OCI-LY1 (cell line): Measurements from ENCODE around the gene USP2.

ENCODE experiments used
- H2AFZ ChIP-seq: fragments of 200-600 bp; sonication (generic), shearing (Covaris generic); 2 replicates; pipeline ENCODE4 v1.6.0; 2014; ENCODE audit warnings: antibody characterized with exemption, mild to moderate bottlenecking, low read length
- H3F3A ChIP-seq: fragments of 200-600 bp; sonication (generic), shearing (Covaris generic); 2 replicates; pipeline ENCODE4 v1.6.0; 2014; ENCODE audit warnings: mild to moderate bottlenecking, antibody characterized with exemption, low read length, moderate library complexity; ENCODE audit not compliant: insufficient read depth
- H3K27ac ChIP-seq: fragments of 200-600 bp; sonication (generic); 2 replicates; pipeline ENCODE4 v1.5.1; 2014; ENCODE audit warnings: low read length, mixed run types, mild to moderate bottlenecking, low read depth; ENCODE audit not compliant: poor library complexity, severe bottlenecking
- H3K27me3 ChIP-seq: fragments of 200-600 bp; sonication (generic); 2 replicates; pipeline ENCODE4 v1.6.0; 2014; ENCODE audit warnings: antibody characterized with exemption, mild to moderate bottlenecking, low read length, moderate library complexity; ENCODE audit not compliant: insufficient read depth
- H3K36me3 ChIP-seq: fragments of 200-600 bp; sonication (generic); 2 replicates; pipeline ENCODE4 v1.6.1; 2014; ENCODE audit warnings: mild to moderate bottlenecking, antibody characterized with exemption, low read length, moderate library complexity, mixed read lengths; ENCODE audit not compliant: insufficient read depth
- H3K4me1 ChIP-seq: fragments of 200-600 bp; sonication (generic); 2 replicates; pipeline ENCODE4 v1.5.1; 2014; ENCODE audit warnings: mild to moderate bottlenecking, low read length, moderate library complexity; ENCODE audit not compliant: insufficient read depth, severe bottlenecking
- H3K4me2 ChIP-seq: fragments of 200-600 bp; sonication (generic), shearing (Covaris generic); 2 replicates; pipeline ENCODE4 v1.6.1; 2014; ENCODE audit warnings: low read length
- H3K4me3 ChIP-seq: fragments of 200-600 bp; sonication (generic); 2 replicates; pipeline ENCODE4 v1.5.1; 2014; ENCODE audit warnings: low read length, low read depth, mild to moderate bottlenecking, mixed read lengths; ENCODE audit not compliant: poor library complexity, severe bottlenecking
- H3K79me2 ChIP-seq: fragments of 200-600 bp; shearing (Covaris generic); 2 replicates; pipeline ENCODE4 v1.6.1; 2016; ENCODE audit warnings: mixed run types, low read length, mixed read lengths; ENCODE audit not compliant: insufficient read depth
- H3K9ac ChIP-seq: fragments of 200-600 bp; sonication (generic), shearing (Covaris generic); 2 replicates; pipeline ENCODE4 v1.6.1; 2014; ENCODE audit warnings: mild to moderate bottlenecking, low read length, mixed read lengths
- H3K9me2 ChIP-seq: fragments of 200-600 bp; sonication (generic), shearing (Covaris generic); 2 replicates; pipeline ENCODE4 v1.6.1; 2014; ENCODE audit warnings: low read depth, mild to moderate bottlenecking, low read length, mixed read lengths
- H3K9me3 ChIP-seq: fragments of 200-600 bp; shearing (Covaris generic); 2 replicates; pipeline ENCODE4 v1.6.1; 2014; ENCODE audit warnings: low read length, mixed read lengths
- H4K20me1 ChIP-seq: fragments of 200-600 bp; sonication (generic), shearing (Covaris generic); 2 replicates; pipeline ENCODE4 v1.6.0; 2016; ENCODE audit warnings: mild to moderate bottlenecking, low read length; ENCODE audit not compliant: insufficient read depth
- EZH2 ChIP-seq: fragments of 200-600 bp; sonication (generic), shearing (Covaris generic); IDR thresholded peaks from 2 replicates; pipeline ENCODE4 v1.8.0; 2017; ENCODE audit warnings: borderline replicate concordance, mixed run types, mild to moderate bottlenecking, antibody characterized with exemption, low read length, moderate library complexity, mixed read lengths
- TF ChIP-seq, protein P1 (sequence below): fragments of 200-600 bp; sonication (generic), shearing (Covaris generic); IDR thresholded peaks from 2 replicates; pipeline ENCODE4 v1.5.1; 2017; ENCODE audit warnings: mild to moderate bottlenecking, antibody characterized with exemption, low read length, moderate library complexity, mixed read lengths

The USP2 gene

DNA sequence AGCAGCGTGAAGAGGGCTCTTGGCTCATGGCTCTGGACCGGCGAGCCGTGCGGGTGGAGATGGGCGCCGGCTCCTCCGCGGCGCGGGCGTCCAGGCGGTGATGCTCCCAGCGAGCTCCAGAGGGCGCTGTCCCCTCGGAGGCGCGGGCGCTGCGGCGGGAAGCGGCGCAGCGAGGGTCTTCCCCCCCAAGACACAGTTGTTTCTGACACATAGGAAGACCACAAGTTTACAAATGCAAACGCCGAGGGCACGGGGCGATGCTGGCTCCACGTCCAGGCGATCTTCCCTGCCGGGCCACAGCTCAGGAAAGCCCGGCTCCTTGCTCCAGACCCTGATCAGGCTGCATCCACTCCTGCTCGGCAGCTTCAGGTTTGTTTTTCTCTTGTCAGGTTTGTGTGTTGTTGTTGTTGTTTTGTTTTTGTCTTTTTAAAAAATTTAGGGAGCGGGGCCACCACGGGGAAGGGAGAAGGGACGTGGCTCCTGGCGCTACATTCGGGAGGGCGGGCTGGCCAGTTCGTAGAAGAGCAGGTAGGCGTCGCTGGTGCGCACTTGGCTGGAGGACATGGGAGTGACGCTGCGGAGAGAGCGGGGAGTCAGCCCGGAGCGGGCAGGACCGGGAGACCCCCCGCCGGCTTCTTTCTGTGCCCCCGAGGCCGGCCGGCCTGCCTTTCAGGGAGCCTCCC, 25.0 kb downstream of the USP2 start:
- no peaks in the 10 kb centered on the region for H3K27me3 ChIP-seq
- peak overlapping the region; percentile 98 for H3K27ac ChIP-seq
- no peaks in the 10 kb centered on the region for H4K20me1 ChIP-seq
- no peaks in the 10 kb centered on the region for H3K9me2 ChIP-seq
- peak overlapping the region; percentile 85 for H3K4me2 ChIP-seq
- peak overlapping the region; percentile 69 for H3K4me3 ChIP-seq
- no peaks in the 10 kb centered on the region for H3K79me2 ChIP-seq
- H3K9ac ChIP-seq, result peak overlapping the region; percentile 80
- no peaks in the 10 kb centered on the region for H3K9me3 ChIP-seq
- no peak for TF ChIP-seq EZH2
- TF ChIP-seq, protein P1, sequence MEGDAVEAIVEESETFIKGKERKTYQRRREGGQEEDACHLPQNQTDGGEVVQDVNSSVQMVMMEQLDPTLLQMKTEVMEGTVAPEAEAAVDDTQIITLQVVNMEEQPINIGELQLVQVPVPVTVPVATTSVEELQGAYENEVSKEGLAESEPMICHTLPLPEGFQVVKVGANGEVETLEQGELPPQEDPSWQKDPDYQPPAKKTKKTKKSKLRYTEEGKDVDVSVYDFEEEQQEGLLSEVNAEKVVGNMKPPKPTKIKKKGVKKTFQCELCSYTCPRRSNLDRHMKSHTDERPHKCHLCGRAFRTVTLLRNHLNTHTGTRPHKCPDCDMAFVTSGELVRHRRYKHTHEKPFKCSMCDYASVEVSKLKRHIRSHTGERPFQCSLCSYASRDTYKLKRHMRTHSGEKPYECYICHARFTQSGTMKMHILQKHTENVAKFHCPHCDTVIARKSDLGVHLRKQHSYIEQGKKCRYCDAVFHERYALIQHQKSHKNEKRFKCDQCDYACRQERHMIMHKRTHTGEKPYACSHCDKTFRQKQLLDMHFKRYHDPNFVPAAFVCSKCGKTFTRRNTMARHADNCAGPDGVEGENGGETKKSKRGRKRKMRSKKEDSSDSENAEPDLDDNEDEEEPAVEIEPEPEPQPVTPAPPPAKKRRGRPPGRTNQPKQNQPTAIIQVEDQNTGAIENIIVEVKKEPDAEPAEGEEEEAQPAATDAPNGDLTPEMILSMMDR, result peak; percentile 82
- no peaks in the 10 kb centered on the region for H3F3A ChIP-seq
- peaks cover 53% of the 10 kb centered on the region for H3K4me1 ChIP-seq
- peak overlapping the region; percentile 76 for H2AFZ ChIP-seq
- H3K36me3 ChIP-seq, result no peaks in the 10 kb centered on the region

DNA sequence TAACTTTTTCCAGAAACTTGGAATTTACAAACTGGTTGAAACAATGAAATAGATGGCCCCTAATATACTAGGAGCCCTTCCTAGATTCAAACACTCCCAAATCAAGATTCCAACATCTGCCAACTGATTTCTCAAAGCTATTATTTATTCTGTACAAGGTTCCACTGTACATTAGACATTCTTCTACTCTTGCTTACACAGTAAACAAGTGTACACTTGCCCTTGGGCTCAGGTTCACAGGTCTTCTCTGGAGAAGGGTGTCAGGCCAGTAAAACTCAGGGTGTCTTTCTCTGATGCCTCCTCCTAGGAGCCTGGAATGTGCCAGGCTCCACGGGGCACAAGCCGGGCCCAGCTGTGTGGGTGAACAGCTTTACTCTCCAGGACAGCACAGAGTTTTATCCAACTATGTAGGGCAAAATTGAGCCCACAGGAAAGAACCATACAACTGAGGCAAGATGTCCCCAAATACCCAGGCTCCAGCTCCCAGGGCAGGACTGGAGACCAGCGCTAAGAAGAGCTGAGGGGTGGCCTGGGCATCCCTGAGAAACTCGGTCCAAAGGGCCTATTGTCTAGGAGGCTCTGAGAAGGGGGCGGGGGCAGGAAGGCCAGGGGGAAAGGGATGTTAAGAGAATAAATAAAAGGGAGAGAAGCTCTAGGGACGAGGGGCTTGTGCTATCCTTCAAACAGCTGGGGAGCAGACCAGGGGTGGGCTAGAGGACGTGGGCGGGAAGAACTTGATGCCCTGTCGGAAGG, 26.2 kb downstream of the USP2 start:
- TF ChIP-seq, protein P1, result no peak
- no peak for TF ChIP-seq EZH2
- Histone ChIP-seq H3F3A (no peaks in the 10 kb centered on the region), H3K27me3 (no peaks in the 10 kb centered on the region), H3K36me3 (no peaks in the 10 kb centered on the region), H3K9ac (no peak overlapping the region), H2AFZ (no peak overlapping the region), H3K4me1 (peaks cover 41% of the 10 kb centered on the region), H3K9me2 (no peaks in the 10 kb centered on the region), H3K9me3 (no peaks in the 10 kb centered on the region), H3K79me2 (no peaks in the 10 kb centered on the region), H4K20me1 (no peaks in the 10 kb centered on the region), H3K4me3 (no peak overlapping the region), H3K27ac (no peak overlapping the region), H3K4me2 (no peak overlapping the region)

DNA sequence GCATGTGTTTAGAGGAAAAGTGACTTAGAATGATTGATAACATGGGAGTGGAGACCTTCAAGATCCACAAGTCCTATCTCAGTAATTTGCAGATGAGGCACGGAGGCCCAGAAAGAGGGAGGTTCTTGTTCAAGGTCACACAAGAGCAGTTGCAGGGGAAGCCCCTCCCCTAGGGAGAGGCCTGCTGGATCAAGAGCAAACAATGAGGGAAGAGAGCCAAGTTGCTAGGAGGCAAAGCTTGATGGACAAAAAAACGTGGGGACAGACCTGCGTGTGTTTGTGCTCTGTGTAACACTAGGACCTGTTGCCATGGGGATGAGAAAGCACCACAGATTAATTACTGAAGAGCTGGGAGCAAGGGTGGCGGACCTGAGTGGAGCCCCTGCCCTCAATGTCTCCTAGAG, 28.6 kb downstream of the USP2 start:
- no peaks in the 10 kb centered on the region for H4K20me1 ChIP-seq
- H3K27me3 ChIP-seq, result no peaks in the 10 kb centered on the region
- no peak overlapping the region for H3K9ac ChIP-seq
- H3K27ac ChIP-seq, result no peak overlapping the region
- H3K4me2 ChIP-seq, result no peak overlapping the region
- H3K36me3 ChIP-seq, result no peaks in the 10 kb centered on the region
- no peaks in the 10 kb centered on the region for H3K9me2 ChIP-seq
- H2AFZ ChIP-seq, result no peak overlapping the region
- no peaks in the 10 kb centered on the region for H3K79me2 ChIP-seq
- H3F3A ChIP-seq, result no peaks in the 10 kb centered on the region
- TF ChIP-seq EZH2, result no peak
- TF ChIP-seq, protein P1, result no peak
- H3K9me3 ChIP-seq, result no peaks in the 10 kb centered on the region
- no peak overlapping the region for H3K4me3 ChIP-seq
- H3K4me1 ChIP-seq, result peaks cover 16% of the 10 kb centered on the region
